Ovary (tissue), 9 donors: Measurements from ENCODE around the gene AFG3L2. TPM values are rescaled to one million over a fixed set of nuclear protein-coding genes. Genes with fewer than 3 reads are reported as not detected.

Experiments
- DNase-seq, 5 donors: peaks; one replicate each; pipeline ENCODE4 v3.0.0-alpha.2; 2019 to 2020
- H3K27ac ChIP-seq, 2 donors: fragments of 200-600 bp; one replicate each; pipeline versions ENCODE4 v1.5.1 to v1.8.0; 2019 to 2022
- H3K27me3 ChIP-seq: fragments of 200-600 bp; one replicate; pipeline ENCODE4 v1.8.0; 2022
- H3K36me3 ChIP-seq: fragments of 200-600 bp; sonication (generic); one replicate; pipeline ENCODE4 v1.5.1; 2019
- H3K4me1 ChIP-seq: one replicate; pipeline ENCODE4 v1.8.1; 2013; ENCODE audit warnings: mild to moderate bottlenecking, moderate library complexity; ENCODE audit not compliant: insufficient read depth
- H3K4me3 ChIP-seq: fragments of 200-600 bp; sonication (generic); one replicate; pipeline ENCODE4 v1.5.1; 2017
- H3K9me3 ChIP-seq, 2 donors: fragments of 200-600 bp in 1 of 2; sonication (generic) in 1 of 2; one replicate each; pipeline versions ENCODE4 v1.5.1 to v1.8.1; 2013 to 2019; ENCODE audit warnings: mild to moderate bottlenecking in 1 of 2, moderate library complexity in 1 of 2
- CTCF ChIP-seq, 3 donors: fragments of 450-650 bp in 2 of 3; fragments of 200-600 bp in 1 of 3; IDR thresholded peaks; one replicate each; pipeline versions ENCODE4 v1.5.1 to v1.8.0; 2016 to 2022; ENCODE audit warnings: antibody characterized with exemption in 3 of 3, mild to moderate bottlenecking in 1 of 3
- EP300 ChIP-seq: sonication (generic); formaldehyde crosslinking; IDR thresholded peaks from one replicate; pipeline ENCODE4 v1.6.1; 2017; ENCODE audit warnings: antibody characterized with exemption
- POLR2A ChIP-seq: fragments of 450-650 bp; IDR thresholded peaks from one replicate; pipeline ENCODE4 v1.6.1; 2017; ENCODE audit warnings: antibody characterized with exemption, mild to moderate bottlenecking, moderate library complexity
- WGBS, 3 donors: extraction: QIAGEN DNeasy Blood & Tissue Kit in 1 of 3; methylation state at CpG; one replicate each; pipeline versions ENCODE4 v1.1.5 to v1.1.7; 2013 to 2017; 5-methylcytosine and 5-hydroxymethylcytosine counted together
- intact Hi-C, 4 donors: fragments of 100-400 bp; cut with DNase I; formaldehyde crosslinking; loops; one replicate each; pipeline versions ENCODE4 v1.11.0 to v1.15.1; 2022 to 2023
- polyA plus RNA-seq, 2 donors: library from polyadenylated mRNA; stranded (reverse); fragments of 200-250 nt in 1 of 2; fragments of 350-450 nt in 1 of 2; fragmentation: Illumina TruSeq in 1 of 2; extraction: RNeasy Lipid Tissue Mini Kit (QIAGEN cat#74804) in 1 of 2; gene quantifications; one replicate each; pipeline ENCODE4 v1.2.3, GENCODE V29; 2013 to 2014
- total RNA-seq, 7 donors: library from RNA; depleted of rRNA in 2 of 7; stranded (reverse); fragments of >200 nt in 2 of 7; fragmentation: NEBNext Ultra II Directional in 3 of 7; extraction: Animal tissue kit (Norgen Biotek cat#: 25700) in 3 of 7; gene quantifications; one replicate each; pipeline versions ENCODE4 v1.1.0 to v1.2.4, GENCODE V29; 2016 to 2023
- donor health status: DM: no; HTN: no; CAD: no; lungs with moderate emphysema.
- donor health status: DM: no; HTN: no; CAD: no.
- donor health status: Bipolar disorder and iron deficiency.
- donor health status: DM: yes; HTN: yes; CAD: no.
- donor health status: DM: no; HTN: no; CAD: no.
- donor health status: DM: yes; HTN: yes; CAD: no.

Gene AFG3L2
- total and polyA plus RNA-seq, 9 donors, result 28.3 to 42.5 (median 34.9) TPM

- DNase-seq, result no peak
- no peaks in the 10 kb centered on the region for H3K9me3 ChIP-seq
- H3K4me3 ChIP-seq, result no peak overlapping the region
- H3K36me3 ChIP-seq, result no peaks in the 10 kb centered on the region
- no peaks in the 10 kb centered on the region for H3K27me3 ChIP-seq
- 70 to 82% (median 77%) methylated on average over 6 of the region's 6 CpGs for WGBS, 3 donors
- H3K4me1 ChIP-seq, result no peaks in the 10 kb centered on the region
- intact Hi-C loops, result no loop called here
- no peak for TF ChIP-seq POLR2A
- no peak for TF ChIP-seq CTCF (IDR thresholded peaks at IDR 0.05)
- no peak for TF ChIP-seq EP300
- H3K27ac ChIP-seq, result no peak overlapping the region
Measured at GRCh38 chr18:12336887-12337286, 40.1 kb downstream of the AFG3L2 start.

GRCh38 chr18:12336171-12336613, 40.8 kb downstream of the AFG3L2 start:
- TF ChIP-seq POLR2A, result no peak
- TF ChIP-seq CTCF (IDR thresholded peaks at IDR 0.05), result no peak
- no peak for TF ChIP-seq EP300
- 62 to 65% (median 63%) methylated on average over 2 of the region's 2 CpGs for WGBS, 3 donors
- no peak for DNase-seq
- H3K4me3 ChIP-seq, result no peak overlapping the region
- no peaks in the 10 kb centered on the region for H3K36me3 ChIP-seq
- H3K27ac ChIP-seq, result no peak overlapping the region
- H3K9me3 ChIP-seq, result no peaks in the 10 kb centered on the region
- H3K27me3 ChIP-seq, result no peaks in the 10 kb centered on the region
- H3K4me1 ChIP-seq, result no peaks in the 10 kb centered on the region
- intact Hi-C loops, result no loop called here

GRCh38 chr18:12335503-12335902, 41.5 kb downstream of the AFG3L2 start:
- no peaks in the 10 kb centered on the region for H3K36me3 ChIP-seq
- H3K4me1 ChIP-seq, result no peaks in the 10 kb centered on the region
- no peak for DNase-seq
- TF ChIP-seq EP300 (no peak), POLR2A (no peak), CTCF (IDR thresholded peaks at IDR 0.05) (no peak)
- intact Hi-C loops, result no loop called here
- WGBS, 3 donors, result 83 to 91% (median 85%) methylated on average over 7 of the region's 7 CpGs
- no peaks in the 10 kb centered on the region for H3K9me3 ChIP-seq
- no peak overlapping the region for H3K4me3 ChIP-seq
- H3K27ac ChIP-seq, result no peak overlapping the region
- no peaks in the 10 kb centered on the region for H3K27me3 ChIP-seq

- Histone ChIP-seq H3K9me3 (no peaks in the 10 kb centered on the region), H3K27ac (no peak overlapping the region), H3K4me3 (no peak overlapping the region), H3K4me1 (no peaks in the 10 kb centered on the region), H3K27me3 (no peaks in the 10 kb centered on the region), H3K36me3 (no peaks in the 10 kb centered on the region)
- intact Hi-C loops, result no loop called here
- no peak for TF ChIP-seq EP300
- TF ChIP-seq POLR2A, result no peak
- no peak for TF ChIP-seq CTCF (IDR thresholded peaks at IDR 0.05)
- DNase-seq, result no peak
- 72 to 83% (median 77%) methylated on average over 2 of the region's 2 CpGs for WGBS, 3 donors
Measured at GRCh38 chr18:12334863-12335262, 42.2 kb downstream of the AFG3L2 start.
